Fibroblast of mammary gland (primary cell): ENCODE results near the gene KCNMA1.

Experiments
- DNase-seq: peaks from one replicate; pipeline ENCODE4 v3.0.0-alpha.2; 2010; ENCODE audit warnings: low read depth
- H3K4me3 ChIP-seq: 2 replicates; pipeline ENCODE4 v1.5.1; 2011; ENCODE audit warnings: low read depth, mild to moderate bottlenecking, low read length, moderate library complexity; ENCODE audit not compliant: control insufficient read depth
- TF ChIP-seq, protein P1 (sequence below): conservative IDR thresholded peaks from 2 replicates; pipeline ENCODE4 v1.5.1; 2011; ENCODE audit warnings: low read depth, low read length, inconsistent platforms; ENCODE audit not compliant: control insufficient read depth, insufficient read depth

Gene KCNMA1

DNA sequence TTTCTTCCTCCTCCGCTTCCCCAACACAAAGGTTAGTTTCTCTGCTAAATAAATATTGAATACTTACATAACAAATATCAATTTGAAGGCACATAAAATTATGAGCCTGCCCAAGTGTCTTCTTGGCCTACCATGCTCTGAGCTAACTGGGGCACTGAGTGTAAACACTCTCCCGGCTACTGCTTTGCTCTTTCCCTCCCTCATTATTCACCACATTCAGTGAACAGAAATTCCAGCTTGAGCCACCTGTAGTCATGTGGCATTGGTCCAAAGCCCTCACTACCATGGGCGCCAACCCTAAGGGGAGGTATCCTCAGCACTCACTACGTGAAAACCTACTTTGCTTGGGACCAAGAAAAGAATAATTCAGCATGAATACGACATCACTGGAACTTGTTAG is 409.0 kb downstream of the KCNMA1 start:
- TF ChIP-seq, protein P1, sequence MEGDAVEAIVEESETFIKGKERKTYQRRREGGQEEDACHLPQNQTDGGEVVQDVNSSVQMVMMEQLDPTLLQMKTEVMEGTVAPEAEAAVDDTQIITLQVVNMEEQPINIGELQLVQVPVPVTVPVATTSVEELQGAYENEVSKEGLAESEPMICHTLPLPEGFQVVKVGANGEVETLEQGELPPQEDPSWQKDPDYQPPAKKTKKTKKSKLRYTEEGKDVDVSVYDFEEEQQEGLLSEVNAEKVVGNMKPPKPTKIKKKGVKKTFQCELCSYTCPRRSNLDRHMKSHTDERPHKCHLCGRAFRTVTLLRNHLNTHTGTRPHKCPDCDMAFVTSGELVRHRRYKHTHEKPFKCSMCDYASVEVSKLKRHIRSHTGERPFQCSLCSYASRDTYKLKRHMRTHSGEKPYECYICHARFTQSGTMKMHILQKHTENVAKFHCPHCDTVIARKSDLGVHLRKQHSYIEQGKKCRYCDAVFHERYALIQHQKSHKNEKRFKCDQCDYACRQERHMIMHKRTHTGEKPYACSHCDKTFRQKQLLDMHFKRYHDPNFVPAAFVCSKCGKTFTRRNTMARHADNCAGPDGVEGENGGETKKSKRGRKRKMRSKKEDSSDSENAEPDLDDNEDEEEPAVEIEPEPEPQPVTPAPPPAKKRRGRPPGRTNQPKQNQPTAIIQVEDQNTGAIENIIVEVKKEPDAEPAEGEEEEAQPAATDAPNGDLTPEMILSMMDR: no peak
- DNase-seq: no peak
- no peak overlapping the region for H3K4me3 ChIP-seq

DNA sequence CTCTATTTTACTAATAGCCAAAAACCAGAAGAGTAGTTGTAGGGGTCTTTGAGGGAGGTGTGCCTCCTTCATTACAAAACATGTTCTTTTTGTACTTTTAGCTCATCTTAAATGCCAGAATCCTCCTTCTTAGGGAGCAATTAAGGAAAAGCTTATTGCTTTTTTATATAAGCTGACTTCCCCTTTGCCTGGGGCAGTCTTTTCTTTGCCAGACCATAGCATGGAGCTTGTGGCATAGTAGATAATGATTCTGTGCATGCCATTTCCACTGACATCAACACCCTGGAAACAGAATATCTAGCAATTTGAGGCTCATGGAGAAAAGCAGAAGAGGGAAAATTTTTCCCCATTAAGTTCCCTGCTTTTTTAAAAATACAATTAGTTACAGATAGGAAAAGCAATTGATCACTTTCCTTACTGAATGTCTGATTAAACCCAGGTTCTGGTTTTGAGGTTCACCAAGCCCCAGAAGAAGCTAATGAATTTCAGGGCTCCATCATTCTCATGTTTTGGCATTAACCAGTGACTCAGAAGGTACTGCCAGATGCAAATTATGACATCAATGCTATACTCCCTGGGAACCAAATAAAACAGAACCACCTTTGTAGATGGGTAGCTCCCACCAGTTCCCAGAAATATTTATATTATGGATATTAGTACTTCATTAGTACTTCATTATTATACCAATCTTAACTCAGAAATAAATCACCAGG is 410.6 kb downstream of the KCNMA1 start:
- TF ChIP-seq, protein P1: no peak
- no peak overlapping the region for H3K4me3 ChIP-seq
- DNase-seq: peak; percentile 54

DNA sequence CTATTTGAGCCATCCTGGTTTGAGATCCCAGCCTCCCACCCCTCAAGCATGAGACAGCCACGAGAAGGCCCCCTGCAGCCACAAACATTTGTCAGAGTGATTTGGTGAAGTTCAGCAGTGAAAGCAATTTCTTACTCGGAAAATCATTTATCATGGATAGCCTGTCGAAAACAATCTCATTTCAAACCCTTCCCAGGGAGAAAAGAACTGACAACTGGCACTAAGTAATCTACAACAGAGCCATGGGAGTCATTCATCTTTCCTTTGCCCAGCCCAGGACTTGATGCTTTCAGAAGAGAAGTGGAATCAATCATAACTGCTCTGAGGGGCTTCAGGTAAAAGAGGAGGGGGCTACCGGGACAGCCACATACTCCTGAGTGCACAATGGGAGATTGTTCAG is 411.2 kb downstream of the KCNMA1 start:
- TF ChIP-seq, protein P1: no peak
- DNase-seq: no peak
- H3K4me3 ChIP-seq: no peak overlapping the region

DNA sequence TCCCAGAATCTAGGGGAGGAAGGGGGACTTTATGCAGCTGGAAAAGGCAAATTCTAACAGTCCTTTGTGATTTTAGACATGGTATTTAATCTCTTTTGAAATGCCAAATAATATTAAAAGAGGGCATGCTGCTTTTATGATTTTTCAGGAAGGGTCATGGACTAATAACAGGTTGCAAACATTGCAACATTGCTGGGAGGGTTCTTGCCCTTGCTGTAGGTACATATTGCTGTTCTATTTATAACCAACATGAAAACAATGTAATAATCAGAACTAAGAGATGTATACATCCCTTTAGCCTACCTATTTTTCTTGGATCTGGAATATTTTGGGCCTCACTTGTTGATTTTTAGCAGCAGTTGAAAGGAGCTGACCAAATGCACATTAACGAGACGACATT is 411.6 kb downstream of the KCNMA1 start:
- no peak for DNase-seq
- no peak overlapping the region for H3K4me3 ChIP-seq
- TF ChIP-seq, protein P1: no peak

DNA sequence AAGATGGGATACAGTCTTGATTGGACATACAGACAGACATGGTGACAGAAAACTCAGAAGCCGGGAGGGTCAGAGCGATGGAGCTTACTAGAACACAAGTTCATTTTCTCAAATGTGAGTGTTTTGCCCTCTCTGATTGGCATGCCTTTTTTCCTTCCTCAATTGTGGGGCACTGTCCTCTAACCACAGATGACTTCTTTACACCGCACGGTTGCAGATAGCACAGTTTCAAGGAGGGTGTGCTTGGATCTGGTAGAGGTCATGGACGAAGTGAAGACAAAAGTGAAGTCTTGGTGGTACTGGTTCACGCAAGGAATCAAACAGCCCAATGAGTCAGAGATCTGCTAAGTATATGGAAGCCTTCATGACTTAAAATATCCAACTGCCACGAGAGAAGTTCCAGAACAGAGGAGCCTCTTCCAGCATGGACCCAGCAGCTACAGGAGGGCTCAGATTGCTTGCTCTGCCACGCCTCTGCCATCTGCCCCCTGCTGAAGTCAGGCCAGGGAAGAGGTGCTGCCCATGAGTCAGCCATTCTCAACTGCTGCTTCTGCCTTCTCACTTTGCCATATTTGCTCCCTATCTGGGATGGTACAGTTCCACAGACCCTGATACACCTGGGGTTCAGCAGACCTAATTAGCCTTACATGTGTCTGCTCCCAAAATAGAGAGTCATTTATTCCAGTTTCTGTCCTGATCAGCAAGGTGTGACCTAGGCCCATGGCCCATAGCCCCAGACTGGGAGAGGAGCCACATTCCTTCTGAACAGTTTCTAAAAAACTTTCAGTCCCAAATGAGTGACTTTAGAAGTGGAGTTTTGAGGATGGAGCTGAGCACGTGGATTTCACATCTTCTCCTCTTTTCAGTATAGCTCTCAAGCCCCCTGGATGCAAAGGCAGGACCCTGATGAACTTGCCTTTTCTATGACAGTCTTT is 413.8 kb downstream of the KCNMA1 start:
- TF ChIP-seq, protein P1: no peak
- DNase-seq: no peak

DNA sequence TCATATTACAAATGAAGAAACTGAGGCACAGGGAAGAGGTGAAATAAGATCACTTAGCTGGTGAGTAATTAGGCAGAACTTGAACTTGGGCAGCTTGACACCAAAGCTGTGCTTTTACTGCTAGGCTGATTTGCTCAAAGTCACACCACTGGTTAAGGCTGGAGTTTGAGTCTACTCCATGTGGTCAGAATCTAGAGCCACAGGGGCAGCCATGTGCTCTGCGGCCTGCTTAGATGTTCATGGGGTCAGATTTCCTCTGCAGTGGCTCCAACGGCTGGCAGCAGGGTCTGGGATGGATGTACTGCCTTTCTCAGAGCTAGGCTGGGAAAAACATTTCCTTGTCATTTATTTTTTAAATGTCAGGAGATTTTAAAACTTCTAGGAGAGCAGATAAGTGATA is 417.5 kb downstream of the KCNMA1 start:
- H3K4me3 ChIP-seq: no peak overlapping the region
- TF ChIP-seq, protein P1: no peak
- no peak for DNase-seq

More for the DNA sequence above, 413.8 kb downstream of the KCNMA1 start:
- no peak overlapping the region for H3K4me3 ChIP-seq
